Testis (tissue), 3 donors: Measurements from ENCODE around the gene ISX. TPM values are rescaled to one million over a fixed set of nuclear protein-coding genes. Genes with fewer than 3 reads are reported as not detected.

ENCODE experiments used
- DNase-seq: peaks from one replicate; pipeline ENCODE4 v3.0.0-alpha.2; 2019
- H3K27ac ChIP-seq, 2 donors: fragments of 200-600 bp; sonication (generic); one replicate each; pipeline ENCODE4 v1.5.1; 2019
- H3K27me3 ChIP-seq: fragments of 200-600 bp; sonication (generic); one replicate; pipeline ENCODE4 v1.5.1; 2019
- H3K36me3 ChIP-seq: fragments of 200-600 bp; sonication (generic); one replicate; pipeline ENCODE4 v1.5.1; 2017; ENCODE audit warnings: low read depth; ENCODE audit errors: missing control alignments
- H3K4me1 ChIP-seq: fragments of 200-600 bp; sonication (generic); one replicate; pipeline ENCODE4 v1.5.1; 2019
- H3K4me3 ChIP-seq, 2 donors: fragments of 200-600 bp; sonication (generic); one replicate each; pipeline ENCODE4 v1.5.1; 2017 to 2019
- H3K9me3 ChIP-seq: fragments of 200-600 bp; sonication (generic); one replicate; pipeline ENCODE4 v1.5.1; 2017
- POLR2A ChIP-seq: fragments of 450-650 bp; IDR thresholded peaks from one replicate; pipeline ENCODE4 v1.6.1; 2017; ENCODE audit warnings: antibody characterized with exemption, mild to moderate bottlenecking, moderate library complexity
- whole genome bisulfite sequencing, 2 donors: methylation state at CpG; one replicate each; pipeline ENCODE4 v1.1.5; 2018; 5-methylcytosine and 5-hydroxymethylcytosine counted together
- intact Hi-C: fragments of 100-400 bp; cut with DNase I; formaldehyde crosslinking; loops from one replicate; pipeline ENCODE4 v1.15.1; 2023; ENCODE audit warnings: low total_unique reads
- polyA plus RNA-seq: library from polyadenylated mRNA; stranded (reverse); fragments of 350-450 nt; fragmentation: Illumina TruSeq; extraction: RNeasy Lipid Tissue Mini Kit (QIAGEN cat#74804); gene quantifications from one replicate; pipeline ENCODE4 v1.2.3, GENCODE V29; 2014; ENCODE audit warnings: low read depth, low replicate concordance; ENCODE audit not compliant: insufficient read depth
- total RNA-seq, 2 donors: library from RNA; depleted of rRNA; stranded (reverse); fragments of >200 nt; gene quantifications; one replicate each; pipeline ENCODE4 v1.2.3, GENCODE V29; 2016
- TF ChIP-seq, protein P1 (sequence below), 3 experiments: fragments of 450-650 bp in 2 of 3; fragments of 200-600 bp in 1 of 3; sonication (generic) in 1 of 3; IDR thresholded peaks; one replicate each; pipeline ENCODE4 v1.5.1; 2016 to 2019; ENCODE audit warnings: antibody characterized with exemption in 3 of 3, mild to moderate bottlenecking in 2 of 3, moderate library complexity in 1 of 3

ISX gene
- total and polyA plus RNA-seq, 3 donors from 2014 or later: not detected

DNA sequence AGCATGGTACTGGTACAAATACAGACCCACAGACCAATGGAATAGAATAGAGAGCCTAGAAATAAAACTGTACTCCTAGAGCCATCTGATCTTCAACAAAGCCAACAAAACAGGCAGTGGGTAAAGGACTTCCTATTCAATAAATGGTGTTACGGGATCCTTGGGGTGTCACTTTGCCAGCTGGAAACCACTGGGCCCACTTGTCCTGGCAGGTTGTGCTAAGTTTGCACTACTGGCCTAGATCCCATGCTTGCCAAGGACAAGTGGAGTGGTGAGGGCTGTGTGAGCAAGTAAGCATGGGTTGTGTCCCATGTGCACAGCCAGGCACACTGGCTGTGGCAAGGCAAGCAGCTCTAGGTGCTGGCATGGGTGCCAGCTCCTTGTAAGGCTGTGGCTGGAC is 8.8 kb upstream of the ISX start:
- WGBS, 2 donors: 88 to 100% methylated on average over 1 of the region's 1 CpG
- DNase-seq: no peak
- no peaks in the 10 kb centered on the region for H3K4me1 ChIP-seq

DNA sequence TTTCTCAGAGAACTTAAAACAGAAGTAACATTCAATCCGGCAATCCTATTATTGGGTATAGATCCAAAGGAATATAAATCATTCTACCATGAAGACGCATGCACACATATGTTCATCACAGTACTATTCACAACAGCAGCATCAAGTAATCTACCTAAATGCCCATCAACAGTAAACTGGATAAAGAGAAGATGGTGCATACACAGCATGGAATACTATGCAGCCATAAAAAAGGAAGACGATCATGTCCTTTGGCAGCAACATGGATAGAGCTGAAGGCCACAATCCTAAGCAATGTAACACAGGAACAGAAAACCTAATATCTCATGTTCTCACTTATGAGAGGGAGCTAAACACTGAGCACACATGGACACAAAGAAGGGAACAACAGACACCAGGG is 6.3 kb upstream of the ISX start:
- H3K9me3 ChIP-seq: no peaks in the 10 kb centered on the region
- no peaks in the 10 kb centered on the region for H3K4me1 ChIP-seq
- no peak for DNase-seq
- H3K27ac ChIP-seq: no peak overlapping the region
- TF ChIP-seq, protein P1, sequence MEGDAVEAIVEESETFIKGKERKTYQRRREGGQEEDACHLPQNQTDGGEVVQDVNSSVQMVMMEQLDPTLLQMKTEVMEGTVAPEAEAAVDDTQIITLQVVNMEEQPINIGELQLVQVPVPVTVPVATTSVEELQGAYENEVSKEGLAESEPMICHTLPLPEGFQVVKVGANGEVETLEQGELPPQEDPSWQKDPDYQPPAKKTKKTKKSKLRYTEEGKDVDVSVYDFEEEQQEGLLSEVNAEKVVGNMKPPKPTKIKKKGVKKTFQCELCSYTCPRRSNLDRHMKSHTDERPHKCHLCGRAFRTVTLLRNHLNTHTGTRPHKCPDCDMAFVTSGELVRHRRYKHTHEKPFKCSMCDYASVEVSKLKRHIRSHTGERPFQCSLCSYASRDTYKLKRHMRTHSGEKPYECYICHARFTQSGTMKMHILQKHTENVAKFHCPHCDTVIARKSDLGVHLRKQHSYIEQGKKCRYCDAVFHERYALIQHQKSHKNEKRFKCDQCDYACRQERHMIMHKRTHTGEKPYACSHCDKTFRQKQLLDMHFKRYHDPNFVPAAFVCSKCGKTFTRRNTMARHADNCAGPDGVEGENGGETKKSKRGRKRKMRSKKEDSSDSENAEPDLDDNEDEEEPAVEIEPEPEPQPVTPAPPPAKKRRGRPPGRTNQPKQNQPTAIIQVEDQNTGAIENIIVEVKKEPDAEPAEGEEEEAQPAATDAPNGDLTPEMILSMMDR (IDR thresholded peaks at IDR 0.05): no peak
- no peak for TF ChIP-seq POLR2A
- no peak overlapping the region for H3K4me3 ChIP-seq
- intact Hi-C loops: no loop called here
- H3K36me3 ChIP-seq: no peaks in the 10 kb centered on the region
- H3K27me3 ChIP-seq: no peaks in the 10 kb centered on the region
- WGBS, 2 donors: 76 to 99% methylated on average over 3 of the region's 3 CpGs

More for the DNA sequence above, 8.8 kb upstream of the ISX start:
- Histone ChIP-seq H3K27ac (no peak overlapping the region), H3K36me3 (no peaks in the 10 kb centered on the region), H3K27me3 (no peaks in the 10 kb centered on the region), H3K9me3 (no peaks in the 10 kb centered on the region), H3K4me3 (no peak overlapping the region)
- TF ChIP-seq POLR2A: no peak
- TF ChIP-seq, protein P1 (IDR thresholded peaks at IDR 0.05): no peak
- intact Hi-C loops: no loop called here

DNA sequence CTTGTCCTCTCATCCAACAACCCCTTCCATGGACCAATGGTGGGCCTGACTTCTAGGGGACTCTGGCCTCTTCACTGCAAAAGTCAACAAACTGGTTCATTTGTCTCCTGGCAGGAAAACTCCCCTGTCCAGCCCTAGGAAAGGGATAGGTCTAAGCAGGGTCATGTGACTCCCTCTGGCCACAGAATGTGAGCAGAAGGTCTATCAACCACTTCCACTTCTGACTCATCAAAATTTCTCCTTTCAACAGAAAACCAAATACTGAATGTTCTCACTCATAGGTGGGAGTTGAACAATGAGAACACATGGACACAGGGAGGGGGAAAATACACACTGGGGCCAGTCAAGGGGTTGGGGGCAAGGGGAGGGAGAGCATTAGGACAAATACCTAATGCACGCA is 1.3 kb upstream of the ISX start:
- H3K9me3 ChIP-seq: no peaks in the 10 kb centered on the region
- 88% methylated on average over 1 of the region's 1 CpG for WGBS, 2 donors
- H3K27ac ChIP-seq: no peak overlapping the region
- no peak overlapping the region for H3K4me3 ChIP-seq
- no peaks in the 10 kb centered on the region for H3K4me1 ChIP-seq
- intact Hi-C loops: no loop called here
- no peak for DNase-seq
- TF ChIP-seq POLR2A: no peak
- TF ChIP-seq, protein P1 (IDR thresholded peaks at IDR 0.05): no peak
- no peaks in the 10 kb centered on the region for H3K27me3 ChIP-seq
- H3K36me3 ChIP-seq: no peaks in the 10 kb centered on the region

DNA sequence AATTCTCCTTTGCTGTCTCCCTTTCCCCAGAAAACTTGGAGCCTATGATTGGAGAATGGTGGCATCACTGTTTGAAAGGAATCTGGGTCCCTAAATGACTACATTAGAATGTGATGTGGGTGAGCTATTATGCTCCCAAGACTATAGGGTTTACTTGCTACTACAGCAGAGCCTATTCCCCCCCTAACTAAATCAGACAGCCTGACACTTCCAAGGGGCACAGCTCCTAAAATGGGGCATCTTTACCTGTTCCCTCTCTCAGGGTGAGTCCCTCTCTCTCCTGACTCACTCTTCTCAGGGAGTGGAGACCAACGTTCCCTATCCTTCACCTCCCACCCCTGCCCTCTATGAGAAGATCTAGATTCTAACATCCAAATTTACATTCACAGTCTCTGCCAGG is 775 bp upstream of the ISX start:
- Histone ChIP-seq H3K27me3 (no peaks in the 10 kb centered on the region), H3K4me3 (no peak overlapping the region), H3K9me3 (no peaks in the 10 kb centered on the region), H3K4me1 (no peaks in the 10 kb centered on the region), H3K36me3 (no peaks in the 10 kb centered on the region), H3K27ac (no peak overlapping the region)
- intact Hi-C loops: no loop called here
- WGBS, 2 donors: 25 to 57% methylated on average over 1 of the region's 1 CpG
- no peak for DNase-seq
- TF ChIP-seq, protein P1 (IDR thresholded peaks at IDR 0.05): no peak
- no peak for TF ChIP-seq POLR2A

DNA sequence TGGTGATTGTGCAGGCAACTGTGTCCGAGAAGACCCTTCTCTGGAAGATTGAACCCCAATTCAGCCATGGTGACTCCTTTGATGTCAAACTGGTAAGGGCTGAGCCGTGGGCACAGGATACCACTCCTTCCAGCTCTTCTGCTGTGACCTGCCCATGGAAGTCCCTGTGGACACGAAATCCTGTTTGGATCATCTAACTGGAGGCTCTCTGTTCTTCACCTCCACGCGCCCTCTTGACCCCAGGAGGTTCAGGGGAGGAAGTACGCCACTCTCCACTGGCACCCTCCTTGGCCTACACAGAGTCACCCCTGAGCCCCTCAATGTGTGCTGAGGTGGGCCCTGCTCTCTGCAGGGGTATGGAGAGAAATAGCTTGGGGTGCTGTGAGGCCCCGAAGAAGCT is 810 bp downstream of the ISX start:
- intact Hi-C loops: no loop called here
- H3K27me3 ChIP-seq: no peaks in the 10 kb centered on the region
- TF ChIP-seq POLR2A: no peak
- TF ChIP-seq, protein P1 (IDR thresholded peaks at IDR 0.05): no peak
- DNase-seq: no peak
- H3K36me3 ChIP-seq: no peaks in the 10 kb centered on the region
- no peaks in the 10 kb centered on the region for H3K9me3 ChIP-seq
- WGBS, 2 donors: 93% methylated on average over 6 to 7 of the region's 7 CpGs
- H3K4me3 ChIP-seq: no peak overlapping the region
- no peaks in the 10 kb centered on the region for H3K4me1 ChIP-seq
- no peak overlapping the region for H3K27ac ChIP-seq
